Astrocyte of the cerebellum (primary cell): Measurements from ENCODE around the gene RAB30.

Experiments
- DNase-seq: peaks from one replicate; pipeline ENCODE4 v3.0.0-alpha.2; 2011; ENCODE audit warnings: low read depth
- H3K4me3 ChIP-seq: 2 replicates; pipeline ENCODE4 v1.5.1; 2011; ENCODE audit warnings: mild to moderate bottlenecking, low read depth, low read length, moderate library complexity
- in situ Hi-C: cut with HindIII; loops from 2 replicates; pipeline ENCODE4 v1.10.0; 2017; ENCODE audit warnings: low sequenced_read_pairs
- TF ChIP-seq, protein P1 (sequence below): IDR thresholded peaks from 2 replicates; pipeline ENCODE4 v1.5.1; 2012; ENCODE audit warnings: low read length, low read depth, moderate library complexity, mild to moderate bottlenecking; ENCODE audit errors: missing control alignments

RAB30 gene

GRCh38 chr11:83044958-83045712 is 26.6 kb downstream of the RAB30 start:
- H3K4me3 ChIP-seq: no peak overlapping the region
- DNase-seq: no peak
- TF ChIP-seq, protein P1, sequence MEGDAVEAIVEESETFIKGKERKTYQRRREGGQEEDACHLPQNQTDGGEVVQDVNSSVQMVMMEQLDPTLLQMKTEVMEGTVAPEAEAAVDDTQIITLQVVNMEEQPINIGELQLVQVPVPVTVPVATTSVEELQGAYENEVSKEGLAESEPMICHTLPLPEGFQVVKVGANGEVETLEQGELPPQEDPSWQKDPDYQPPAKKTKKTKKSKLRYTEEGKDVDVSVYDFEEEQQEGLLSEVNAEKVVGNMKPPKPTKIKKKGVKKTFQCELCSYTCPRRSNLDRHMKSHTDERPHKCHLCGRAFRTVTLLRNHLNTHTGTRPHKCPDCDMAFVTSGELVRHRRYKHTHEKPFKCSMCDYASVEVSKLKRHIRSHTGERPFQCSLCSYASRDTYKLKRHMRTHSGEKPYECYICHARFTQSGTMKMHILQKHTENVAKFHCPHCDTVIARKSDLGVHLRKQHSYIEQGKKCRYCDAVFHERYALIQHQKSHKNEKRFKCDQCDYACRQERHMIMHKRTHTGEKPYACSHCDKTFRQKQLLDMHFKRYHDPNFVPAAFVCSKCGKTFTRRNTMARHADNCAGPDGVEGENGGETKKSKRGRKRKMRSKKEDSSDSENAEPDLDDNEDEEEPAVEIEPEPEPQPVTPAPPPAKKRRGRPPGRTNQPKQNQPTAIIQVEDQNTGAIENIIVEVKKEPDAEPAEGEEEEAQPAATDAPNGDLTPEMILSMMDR: no peak
- in situ Hi-C loops: no loop called here

DNA sequence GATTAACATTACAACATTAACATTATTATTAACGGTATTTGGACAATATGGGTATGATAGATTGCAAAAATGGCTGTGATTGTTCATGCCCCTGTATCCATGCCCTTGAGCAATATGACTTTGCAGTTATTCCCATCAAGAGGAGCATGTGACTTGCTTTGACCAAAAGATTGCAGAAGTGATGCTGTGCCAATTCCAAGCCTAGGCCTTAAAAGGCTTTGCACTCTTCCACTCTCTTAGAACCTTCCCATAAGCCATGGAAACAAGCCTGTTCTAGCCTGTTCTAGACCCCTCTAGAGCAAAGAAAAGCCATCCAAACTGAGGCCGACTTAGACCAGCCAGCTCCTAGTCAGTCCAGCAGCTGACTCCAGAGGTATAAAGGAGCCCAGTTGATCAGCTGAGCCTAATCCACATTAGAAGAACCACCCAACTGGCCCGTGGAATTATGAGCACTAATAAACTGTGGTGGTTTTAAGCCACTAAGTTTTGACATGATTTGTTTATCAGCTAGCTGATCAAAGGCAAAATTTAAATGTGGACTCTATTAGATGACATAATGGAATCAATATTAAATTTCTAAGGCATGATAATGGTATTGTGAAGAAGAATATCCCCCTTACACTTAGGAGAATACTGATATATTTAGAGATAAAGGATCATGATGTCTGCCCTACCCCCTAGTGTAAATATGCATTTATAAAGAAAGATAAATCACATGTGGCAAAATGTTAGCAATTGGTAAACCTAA is 28.6 kb downstream of the RAB30 start:
- TF ChIP-seq, protein P1: no peak
- no peak overlapping the region for H3K4me3 ChIP-seq
- DNase-seq: no peak
- in situ Hi-C loops: no loop called here

DNA sequence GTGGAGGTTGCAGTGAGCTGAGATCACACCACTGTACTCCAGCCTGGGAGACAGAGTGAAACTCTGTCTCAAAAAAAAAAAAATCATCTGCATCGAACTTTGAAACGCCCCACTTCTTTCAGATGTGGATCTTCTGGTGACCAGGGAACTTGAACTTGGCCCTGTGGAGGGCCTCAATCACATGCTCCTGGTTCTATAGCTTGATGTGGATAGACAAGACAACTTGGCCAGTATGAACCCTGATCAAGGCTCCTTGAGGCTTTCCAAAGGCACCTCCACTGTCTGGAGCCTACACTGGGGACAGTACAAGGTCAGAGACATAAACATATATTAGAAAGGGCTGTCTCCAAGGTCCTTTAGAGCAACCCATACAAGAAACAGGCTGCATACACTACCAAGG is 30.6 kb downstream of the RAB30 start:
- TF ChIP-seq, protein P1: no peak
- in situ Hi-C loops: no loop called here
- H3K4me3 ChIP-seq: no peak overlapping the region
- DNase-seq: no peak

GRCh38 chr11:83039566-83039965 is 32.1 kb downstream of the RAB30 start:
- no peak for DNase-seq
- H3K4me3 ChIP-seq: no peak overlapping the region
- TF ChIP-seq, protein P1: no peak
- in situ Hi-C loops: no loop called here

DNA sequence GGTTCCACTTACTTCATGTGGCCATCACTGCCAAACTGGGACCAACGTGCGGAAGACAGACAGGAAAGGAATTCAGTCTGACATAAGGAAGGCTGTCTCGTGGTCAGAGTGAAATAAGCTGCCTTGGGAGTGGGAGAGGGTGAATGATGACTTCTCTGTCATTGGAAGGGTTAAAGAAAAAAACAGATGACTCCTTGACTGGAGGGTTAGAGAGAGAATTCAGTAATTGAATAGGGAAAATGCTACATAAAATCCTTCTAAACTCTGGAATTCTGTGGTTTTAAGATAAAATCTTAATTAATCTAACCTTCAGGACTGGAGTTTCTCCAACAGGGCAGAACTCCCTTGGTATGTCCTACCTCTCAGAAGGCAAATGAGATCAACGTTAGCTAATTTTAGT is 33.8 kb downstream of the RAB30 start:
- H3K4me3 ChIP-seq: no peak overlapping the region
- in situ Hi-C loops: no loop called here
- DNase-seq: peak; percentile 29
- TF ChIP-seq, protein P1: no peak

DNA sequence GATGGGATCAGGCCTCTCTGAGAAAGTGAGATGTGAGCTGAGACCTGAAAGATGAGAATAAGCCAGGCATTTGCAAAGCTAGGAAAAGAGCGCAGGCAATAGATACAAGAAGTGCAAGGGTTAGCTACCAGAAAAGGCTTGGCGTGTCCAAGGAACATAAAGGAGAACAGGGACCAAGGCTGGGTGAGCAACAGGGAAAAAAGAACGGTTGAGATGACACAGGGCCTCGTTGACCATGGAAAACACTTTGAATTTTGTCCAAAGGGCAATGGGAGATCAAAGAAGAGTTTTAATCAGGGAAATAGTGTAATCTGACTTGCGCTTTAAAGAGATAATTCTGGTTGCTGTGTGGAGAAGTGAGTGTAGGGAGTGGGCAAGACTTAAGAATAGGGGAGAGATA is 35.0 kb downstream of the RAB30 start:
- TF ChIP-seq, protein P1: no peak
- no peak for DNase-seq
- no peak overlapping the region for H3K4me3 ChIP-seq
- in situ Hi-C loops: no loop called here
